Peyer's patch (tissue), 4 donors: ENCODE results near the gene FKTN. TPM values are rescaled to one million over a fixed set of nuclear protein-coding genes. Genes with fewer than 3 reads are reported as not detected.
"Not testable (repeated sequence)": the region's sequence is repeated elsewhere in the genome, so short reads cannot be mapped to it uniquely, and the experiment has no call there.

Experiments
- DNase-seq, 3 donors: peaks; one replicate each; pipeline ENCODE4 v3.0.0-alpha.2; 2017 to 2019
- H3K27ac ChIP-seq, 4 donors: fragments of 200-600 bp; sonication (generic); one replicate each; pipeline ENCODE4 v1.5.1; 2016 to 2019
- H3K27me3 ChIP-seq, 2 donors: fragments of 200-600 bp; sonication (generic); one replicate each; pipeline ENCODE4 v1.5.1; 2019
- H3K36me3 ChIP-seq, 3 donors: fragments of 200-600 bp; sonication (generic); one replicate each; pipeline ENCODE4 v1.5.1; 2016 to 2019
- H3K4me1 ChIP-seq, 4 donors: fragments of 200-600 bp; sonication (generic); one replicate each; pipeline ENCODE4 v1.5.1; 2016 to 2019
- H3K4me3 ChIP-seq, 4 donors: fragments of 200-600 bp; sonication (generic); 1 replicate in 3 of 4; 2 replicates in 1 of 4; pipeline ENCODE4 v1.5.1; 2016 to 2019; ENCODE audit warnings: mild to moderate bottlenecking in 1 of 4
- H3K9me3 ChIP-seq, 4 donors: fragments of 200-600 bp; sonication (generic); one replicate each; pipeline ENCODE4 v1.5.1; 2016 to 2019; ENCODE audit warnings: mild to moderate bottlenecking in 1 of 4
- POLR2A ChIP-seq, 2 donors: fragments of 450-650 bp; IDR thresholded peaks; one replicate each; pipeline ENCODE4 v1.5.1; 2017; ENCODE audit warnings: antibody characterized with exemption in 2 of 2, mild to moderate bottlenecking in 2 of 2, moderate library complexity in 2 of 2
- total RNA-seq, 4 donors: library from RNA; depleted of rRNA; stranded (reverse); fragments of >200 nt; gene quantifications; one replicate each; pipeline ENCODE4 v1.1.0, GENCODE V29; 2016
- TF ChIP-seq, protein P1 (sequence below), 6 experiments: fragments of 450-650 bp in 4 of 6; fragments of 200-600 bp in 2 of 6; sonication (generic) in 1 of 6; IDR thresholded peaks; one replicate each; pipeline ENCODE4 v1.5.1; 2017 to 2019; ENCODE audit warnings: antibody characterized with exemption in 6 of 6, mild to moderate bottlenecking in 3 of 6, moderate library complexity in 1 of 6

Gene FKTN
- 10 to 100 TPM in 2 of 4 donors, 1 to 10 TPM in 2; 5.0 to 22.1 (median 8.4) TPM for total RNA-seq

DNA sequence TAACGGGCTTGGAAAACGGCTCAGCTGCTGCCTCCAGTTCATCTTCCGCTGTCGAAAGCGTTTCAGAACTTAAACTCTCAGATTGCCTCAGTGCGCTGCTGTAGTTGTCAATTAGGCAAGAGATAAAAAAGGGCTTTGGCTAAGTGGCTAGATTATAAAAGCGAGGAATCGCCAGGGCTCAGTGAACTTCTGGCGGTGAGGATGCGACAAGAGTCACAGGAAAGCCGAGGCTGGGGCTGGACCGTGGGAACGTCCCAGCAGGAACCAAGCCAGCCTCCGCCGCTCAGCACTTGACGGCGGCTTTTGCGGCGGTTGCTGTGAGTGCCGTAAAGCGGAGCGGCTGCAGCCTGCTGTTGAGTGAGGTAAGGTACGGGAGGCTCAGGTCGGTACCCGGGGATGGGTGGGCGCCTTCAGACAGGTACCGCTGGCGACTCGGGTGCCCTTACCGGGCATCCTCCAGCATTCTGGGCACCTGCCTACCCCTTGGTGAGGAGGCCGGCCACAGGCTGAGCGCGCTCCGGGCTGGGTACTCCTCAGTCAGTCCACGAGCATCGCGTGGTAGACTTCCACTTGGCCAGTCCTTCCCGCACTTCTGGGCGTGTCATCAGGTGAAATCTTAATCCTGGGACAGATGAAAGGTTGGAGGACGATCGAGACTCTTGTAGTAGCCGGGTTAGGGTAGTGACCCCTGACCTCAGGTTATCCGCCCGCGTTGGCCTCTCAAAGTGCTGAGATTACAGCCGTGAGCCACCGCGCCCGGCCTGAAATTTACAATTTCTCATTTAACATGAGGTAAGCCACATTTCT lies at the start of gene FKTN:
Gene FKTN, plus strand, starts transcription at position 328 of the 807 bp plus-strand sequence. CDS start 16,902 bp downstream, outside the sequence.
- H3K36me3 ChIP-seq: no peaks in the 10 kb centered on the region
- peaks cover 0 to 2% (median 0%) of the 10 kb centered on the region in 4 donors for H3K9me3 ChIP-seq
- H3K4me3 ChIP-seq: peak within 1 kb of the TSS; percentile 65 to 81 (median 76)
- H3K27ac ChIP-seq: peak within 1 kb of the TSS; percentile 33 to 58 (median 45)
- H3K4me1 ChIP-seq: peaks cover 0 to 6% (median 1%) of the 10 kb centered on the region in 4 donors
- DNase-seq: peak; percentile 81 to 95 (median 91)
- no peaks in the 10 kb centered on the region for H3K27me3 ChIP-seq
- TF ChIP-seq, protein P1, sequence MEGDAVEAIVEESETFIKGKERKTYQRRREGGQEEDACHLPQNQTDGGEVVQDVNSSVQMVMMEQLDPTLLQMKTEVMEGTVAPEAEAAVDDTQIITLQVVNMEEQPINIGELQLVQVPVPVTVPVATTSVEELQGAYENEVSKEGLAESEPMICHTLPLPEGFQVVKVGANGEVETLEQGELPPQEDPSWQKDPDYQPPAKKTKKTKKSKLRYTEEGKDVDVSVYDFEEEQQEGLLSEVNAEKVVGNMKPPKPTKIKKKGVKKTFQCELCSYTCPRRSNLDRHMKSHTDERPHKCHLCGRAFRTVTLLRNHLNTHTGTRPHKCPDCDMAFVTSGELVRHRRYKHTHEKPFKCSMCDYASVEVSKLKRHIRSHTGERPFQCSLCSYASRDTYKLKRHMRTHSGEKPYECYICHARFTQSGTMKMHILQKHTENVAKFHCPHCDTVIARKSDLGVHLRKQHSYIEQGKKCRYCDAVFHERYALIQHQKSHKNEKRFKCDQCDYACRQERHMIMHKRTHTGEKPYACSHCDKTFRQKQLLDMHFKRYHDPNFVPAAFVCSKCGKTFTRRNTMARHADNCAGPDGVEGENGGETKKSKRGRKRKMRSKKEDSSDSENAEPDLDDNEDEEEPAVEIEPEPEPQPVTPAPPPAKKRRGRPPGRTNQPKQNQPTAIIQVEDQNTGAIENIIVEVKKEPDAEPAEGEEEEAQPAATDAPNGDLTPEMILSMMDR (IDR thresholded peaks at IDR 0.05): no peak
- peak in 1 of 2 donors; percentile 20 for TF ChIP-seq POLR2A (IDR thresholded peaks at IDR 0.05)

DNA sequence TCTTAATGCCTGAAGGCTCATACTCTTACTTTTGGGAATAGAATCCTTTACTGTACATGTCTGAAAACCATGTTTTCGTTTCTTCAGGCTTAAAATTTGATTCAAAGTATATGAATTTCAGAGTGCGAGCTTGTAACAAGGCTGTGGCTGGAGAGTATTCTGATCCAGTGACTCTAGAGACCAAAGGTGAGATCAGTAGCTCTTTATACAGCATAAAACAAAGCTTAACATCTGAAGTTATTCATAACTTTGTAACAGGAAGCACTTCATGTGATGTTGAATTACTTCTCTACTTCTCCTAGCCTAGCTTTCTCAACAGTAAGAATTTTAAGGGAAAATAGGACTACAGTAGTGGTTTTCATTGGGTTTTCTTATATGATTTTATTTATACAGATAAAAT lies 49.4 kb upstream of the FKTN start:
- Histone ChIP-seq H3K27ac (no peak overlapping the region), H3K36me3 (peaks cover 0 to 2% (median 0%) of the 10 kb centered on the region in 3 donors), H3K27me3 (no peaks in the 10 kb centered on the region), H3K4me1 (no peaks in the 10 kb centered on the region), H3K4me3 (no peak overlapping the region), H3K9me3 (no peaks in the 10 kb centered on the region)
- no peak for DNase-seq
- TF ChIP-seq POLR2A (IDR thresholded peaks at IDR 0.05): no peak
- TF ChIP-seq, protein P1 (IDR thresholded peaks at IDR 0.05): no peak

DNA sequence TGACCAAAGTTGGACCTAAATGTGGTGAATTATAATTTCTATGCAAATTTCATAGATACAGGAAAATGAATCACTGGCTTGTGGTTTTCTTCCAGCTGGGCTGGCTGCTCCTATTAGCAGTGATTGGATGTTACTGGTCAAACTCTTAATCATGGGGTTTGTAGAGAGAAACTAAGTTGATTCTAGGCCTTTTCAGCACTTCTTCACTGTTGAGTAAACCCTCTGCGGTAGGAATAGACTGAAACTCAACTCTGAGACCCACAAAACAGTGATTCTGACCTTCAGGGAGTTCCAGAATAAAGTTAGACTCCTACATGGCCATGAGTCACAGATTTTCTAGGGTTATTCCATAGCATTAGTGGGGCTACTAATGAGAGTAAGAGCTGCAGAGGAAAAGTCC lies 47.9 kb upstream of the FKTN start:
- Histone ChIP-seq H3K9me3 (no peaks in the 10 kb centered on the region), H3K4me3 (no peak overlapping the region), H3K27me3 (no peaks in the 10 kb centered on the region), H3K4me1 (no peaks in the 10 kb centered on the region), H3K27ac (no peak overlapping the region), H3K36me3 (peaks cover 0 to 17% (median 0%) of the 10 kb centered on the region in 3 donors)
- TF ChIP-seq, protein P1 (IDR thresholded peaks at IDR 0.05): no peak
- no peak for TF ChIP-seq POLR2A (IDR thresholded peaks at IDR 0.05)
- no peak for DNase-seq

DNA sequence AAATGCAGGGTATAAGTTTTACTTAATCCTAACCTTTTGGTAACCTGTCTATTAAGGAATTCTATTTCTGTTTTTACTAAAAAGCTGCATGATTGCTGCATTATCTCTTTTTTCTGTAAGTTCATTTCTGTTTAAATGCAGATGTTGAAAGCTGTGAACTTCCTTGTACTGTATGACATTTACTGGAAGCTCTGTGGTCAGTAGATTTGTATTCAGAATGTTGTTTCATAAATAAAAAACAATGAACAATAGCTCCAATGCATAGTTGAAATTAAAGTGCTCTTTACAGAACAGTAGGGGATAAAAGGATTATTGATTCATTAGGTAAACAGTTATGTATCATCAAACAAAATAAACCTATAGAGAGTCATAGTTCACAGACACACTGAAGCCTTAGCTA lies 46.5 kb upstream of the FKTN start:
- Histone ChIP-seq H3K4me1 (no peaks in the 10 kb centered on the region), H3K9me3 (no peaks in the 10 kb centered on the region), H3K27me3 (no peaks in the 10 kb centered on the region), H3K36me3 (peaks cover 0 to 29% (median 0%) of the 10 kb centered on the region in 3 donors), H3K27ac (no peak overlapping the region), H3K4me3 (no peak overlapping the region)
- TF ChIP-seq, protein P1 (IDR thresholded peaks at IDR 0.05): no peak
- TF ChIP-seq POLR2A (IDR thresholded peaks at IDR 0.05): no peak
- DNase-seq: no peak

DNA sequence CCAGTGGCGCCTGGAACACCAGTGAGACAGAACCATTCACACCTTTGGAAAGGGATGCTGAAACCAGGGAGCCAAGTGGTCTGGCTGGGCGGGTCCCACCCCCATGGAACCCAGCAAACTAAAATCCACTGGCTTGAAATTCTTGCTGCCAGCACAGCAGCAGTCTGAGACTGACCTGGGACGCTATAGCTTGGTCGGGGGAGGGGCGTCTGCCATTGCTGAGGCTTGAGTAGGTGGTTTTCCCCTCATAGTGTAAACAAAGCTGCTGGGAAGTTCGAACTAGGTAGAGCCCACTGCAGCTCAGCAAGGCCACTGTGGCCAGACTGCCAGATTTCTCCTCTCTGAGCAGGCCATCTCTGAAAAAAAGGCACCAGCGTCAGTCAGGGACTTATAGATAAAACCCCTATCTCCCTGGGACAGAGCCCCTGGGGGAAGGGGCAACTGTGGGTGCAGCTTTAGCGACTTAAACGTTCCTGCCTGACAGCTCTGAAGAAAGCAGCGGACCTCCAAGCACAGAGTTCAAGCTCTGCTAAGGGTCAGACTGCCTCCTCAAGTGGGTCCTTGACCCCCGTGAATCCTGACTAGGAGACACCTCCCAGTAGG lies 42.0 kb upstream of the FKTN start:
- Histone ChIP-seq H3K36me3 (peaks cover 0 to 31% (median 0%) of the 10 kb centered on the region in 3 donors), H3K4me1 (no peaks in the 10 kb centered on the region), H3K4me3 (no peak overlapping the region), H3K27ac (no peak overlapping the region), H3K27me3 (no peaks in the 10 kb centered on the region), H3K9me3 (no peaks in the 10 kb centered on the region)
- no peak for DNase-seq
- TF ChIP-seq, protein P1 (IDR thresholded peaks at IDR 0.05): no peak
- TF ChIP-seq POLR2A (IDR thresholded peaks at IDR 0.05): no peak

DNA sequence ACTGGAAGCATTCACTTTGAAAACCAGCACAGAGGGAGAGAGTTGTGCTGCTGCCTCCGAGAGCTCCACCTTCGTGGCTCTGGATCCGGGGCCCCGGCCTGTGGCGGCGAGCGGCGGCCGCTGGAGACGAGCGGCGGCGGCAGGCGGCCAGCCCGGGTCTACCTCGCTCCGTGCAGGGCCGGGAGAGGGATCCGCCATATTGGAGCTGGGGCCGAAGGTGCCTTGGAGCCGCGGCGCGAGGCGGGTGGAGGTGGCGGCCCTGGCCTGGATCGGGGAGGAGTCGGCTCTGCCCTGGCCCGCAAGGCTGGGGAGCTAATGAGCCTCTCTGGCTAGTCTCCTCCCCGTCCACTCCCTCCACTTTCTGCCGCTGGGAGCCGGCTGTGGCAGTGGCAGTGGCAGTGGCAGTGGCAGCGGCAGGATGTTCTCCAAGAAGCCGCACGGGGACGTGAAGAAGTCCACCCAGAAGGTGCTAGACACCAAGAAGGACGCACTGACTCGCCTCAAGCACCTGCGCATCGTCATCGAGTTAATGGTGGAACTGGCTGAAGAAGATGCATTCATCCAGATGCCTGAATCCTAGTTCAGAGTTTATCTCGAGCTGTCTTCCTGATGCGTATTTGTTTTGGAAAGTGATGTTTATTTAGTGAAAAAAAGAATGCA lies 38.1 kb upstream of the FKTN start:
- H3K9me3 ChIP-seq, H3K27me3 ChIP-seq, H3K4me1 ChIP-seq: not testable (repeated sequence)
- peak in 1 of 3 donors; percentile 51 for DNase-seq
- H3K27ac ChIP-seq: peak overlapping the region; percentile 70 to 79 (median 73)
- H3K4me3 ChIP-seq: peak overlapping the region; percentile 33 to 48 (median 46)
- H3K36me3 ChIP-seq: peaks cover 0 to 16% (median 0%) of the 10 kb centered on the region in 3 donors

DNA sequence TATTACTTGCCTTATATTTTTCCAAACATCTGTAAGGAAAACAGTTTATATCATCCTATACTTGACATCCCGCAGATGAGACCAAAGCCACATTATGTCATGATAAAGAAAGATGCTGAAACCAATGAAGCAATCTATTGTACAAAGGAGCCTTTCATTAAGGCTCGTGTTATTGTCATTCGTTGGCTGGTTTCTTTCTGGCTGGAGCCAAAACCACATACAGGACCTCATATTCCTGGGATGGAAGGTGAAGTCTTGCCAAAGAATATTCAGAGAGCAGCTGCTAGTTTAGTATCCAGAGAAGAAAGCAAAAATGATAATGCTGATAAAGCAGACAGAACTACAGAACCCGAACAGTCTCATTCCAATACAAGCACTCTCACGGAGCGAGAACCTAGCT lies 36.9 kb upstream of the FKTN start:
- H3K9me3 ChIP-seq, H3K27me3 ChIP-seq, H3K4me3 ChIP-seq, H3K36me3 ChIP-seq, H3K27ac ChIP-seq, DNase-seq, H3K4me1 ChIP-seq: not testable (repeated sequence)

DNA sequence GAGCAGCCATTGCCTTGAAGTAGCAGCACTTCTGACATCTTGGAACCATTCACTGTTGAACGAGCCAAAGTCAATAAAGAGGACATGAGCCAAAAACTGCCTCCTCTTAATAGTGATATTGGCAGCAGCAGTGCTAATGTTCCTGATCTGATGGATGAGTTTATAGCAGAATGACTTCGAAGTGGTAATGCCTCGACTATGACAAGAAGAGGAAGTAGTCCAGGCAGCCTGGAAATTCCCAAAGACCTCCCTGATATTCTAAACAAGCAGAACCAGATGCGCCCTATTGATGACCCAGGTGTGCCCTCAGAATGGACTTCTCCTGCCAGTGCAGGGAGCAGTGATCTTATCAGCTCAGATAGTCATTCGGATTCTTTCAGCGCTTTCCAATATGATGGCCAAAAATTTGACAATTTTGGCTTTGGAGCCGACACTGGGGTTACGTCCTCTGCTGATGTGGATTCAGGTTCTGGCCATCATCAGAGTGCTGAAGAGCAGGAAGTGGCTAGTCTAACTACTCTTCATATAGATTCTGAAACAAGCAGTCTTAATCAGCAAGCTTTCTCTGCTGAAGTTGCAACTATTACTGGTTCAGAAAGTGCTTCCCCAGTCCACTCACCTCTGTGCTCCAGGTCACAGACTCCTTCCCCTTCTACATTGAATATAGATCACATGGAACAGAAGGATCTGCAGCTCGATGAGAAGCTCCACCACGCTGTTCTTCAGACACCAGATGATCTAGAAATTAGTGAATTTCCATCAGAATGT lies 35.1 kb upstream of the FKTN start:
- H3K36me3 ChIP-seq, H3K4me3 ChIP-seq, DNase-seq, H3K27me3 ChIP-seq, H3K4me1 ChIP-seq, H3K27ac ChIP-seq, H3K9me3 ChIP-seq: not testable (repeated sequence)
